PC-9 (cell line): ENCODE results near the gene RIMBP2. TPM values are rescaled to one million over a fixed set of nuclear protein-coding genes. Genes with fewer than 3 reads are reported as not detected.

ENCODE experiments used
- BruUV-seq: library from RNA; stranded (reverse); fragments of 400-500 nt; replicated peaks from 2 replicates; lab custom pipeline; 2021; lab: Mats Ljungman, UMichigan
- CTCF ChIA-PET: fragments of 300-600 bp; sonication (Branson Sonifier 250); formaldehyde crosslinking; loops from one replicate; lab custom pipeline; 2022; ENCODE audit warnings: antibody characterized with exemption; lab: Charles Lee
- POLR2A ChIA-PET: fragments of 300-600 bp; sonication (Branson Sonifier 250); formaldehyde crosslinking; loops from one replicate; lab custom pipeline; 2022; ENCODE audit warnings: antibody characterized with exemption; ENCODE audit not compliant: unreplicated experiment; lab: Charles Lee
- DNase-seq, 2 experiments: peaks; one replicate each; pipeline versions ENCODE4 v3.0.0 to v3.0.0-alpha.2; 2015 to 2022; ENCODE audit warnings: mixed read lengths in 1 of 2
- H2AFZ ChIP-seq: fragments of 200-600 bp; sonication (generic); 2 replicates; pipeline ENCODE4 v1.8.1; 2017; ENCODE audit warnings: antibody characterized with exemption
- H3F3A ChIP-seq: fragments of 200-600 bp; sonication (generic); 2 replicates; pipeline ENCODE4 v1.8.1; 2017; ENCODE audit warnings: antibody characterized with exemption, mild to moderate bottlenecking, low read depth; ENCODE audit not compliant: insufficient read depth
- H3K27ac ChIP-seq: fragments of 200-600 bp; sonication (generic); 2 replicates; pipeline ENCODE4 v1.6.1; 2016; ENCODE audit warnings: mixed run types
- H3K27me3 ChIP-seq: fragments of 200-600 bp; sonication (generic); 2 replicates; pipeline ENCODE4 v1.6.1; 2016; ENCODE audit warnings: low read depth, mixed run types; ENCODE audit not compliant: insufficient read depth
- H3K36me3 ChIP-seq: fragments of 200-600 bp; sonication (generic); 2 replicates; pipeline ENCODE4 v1.6.1; 2016; ENCODE audit warnings: low read depth, mixed run types
- H3K4me1 ChIP-seq: fragments of 200-600 bp; sonication (generic); replicated peaks from 2 replicates; pipeline ENCODE4 v1.6.1; 2016; ENCODE audit warnings: mixed run types; ENCODE audit not compliant: insufficient read depth
- H3K4me2 ChIP-seq: fragments of 200-600 bp; sonication (generic); 2 replicates; pipeline ENCODE4 v1.6.1; 2017; ENCODE audit warnings: mixed run types
- H3K4me3 ChIP-seq: fragments of 200-600 bp; sonication (generic); 2 replicates; pipeline ENCODE4 v1.6.1; 2016; ENCODE audit warnings: mixed run types
- H3K79me2 ChIP-seq: fragments of 200-600 bp; sonication (generic); 2 replicates; pipeline ENCODE4 v1.6.1; 2017; ENCODE audit warnings: low read depth, mixed run types
- H3K9me2 ChIP-seq: fragments of 200-600 bp; sonication (generic); 2 replicates; pipeline ENCODE4 v1.8.1; 2017; ENCODE audit warnings: mild to moderate bottlenecking; ENCODE audit not compliant: insufficient read depth
- H3K9me3 ChIP-seq: fragments of 200-600 bp; sonication (generic); 2 replicates; pipeline ENCODE4 v1.8.1; 2016; ENCODE audit warnings: low read depth; ENCODE audit not compliant: insufficient read depth
- H4K20me1 ChIP-seq: fragments of 200-600 bp; sonication (generic); 2 replicates; pipeline ENCODE4 v1.8.1; 2017; ENCODE audit not compliant: insufficient read depth
- CTCF ChIP-seq: fragments of 200-600 bp; sonication (generic); conservative IDR thresholded peaks from 2 replicates; pipeline ENCODE4 v1.6.1; 2017; ENCODE audit warnings: mixed run types, antibody characterized with exemption, mild to moderate bottlenecking, moderate library complexity
- EZH2 ChIP-seq: fragments of 200-600 bp; sonication (generic); IDR thresholded peaks from 2 replicates; pipeline ENCODE4 v1.8.0; 2017; ENCODE audit warnings: antibody characterized with exemption, low read depth
- intact Hi-C: fragments of 100-400 bp; cut with micrococcal nuclease; formaldehyde crosslinking; loops from one replicate; pipeline ENCODE4 v1.10.0; 2022; ENCODE audit not compliant: unreplicated experiment
- total RNA-seq: library from RNA; stranded (reverse); gene quantifications from 2 replicates; pipeline ENCODE4 v1.2.3, GENCODE V29; 2021

RIMBP2 gene
- total RNA-seq, 1 experiment from 2014 or later: not detected

- CTCF ChIA-PET: no interaction called here
- intact Hi-C loops: no loop called here
- BruUV-seq: no TSS peak
Measured at GRCh38 chr12:130498589-130499385, 217.3 kb downstream of the RIMBP2 start.

GRCh38 chr12:130497991-130498390 lies 218.1 kb downstream of the RIMBP2 start:
- BruUV-seq: no TSS peak
- H2AFZ ChIP-seq: no peak overlapping the region
- POLR2A ChIA-PET: no interaction called here
- DNase-seq: no peak
- CTCF ChIA-PET: no interaction called here
- no peaks in the 10 kb centered on the region for H3K79me2 ChIP-seq
- no peaks in the 10 kb centered on the region for H3K9me2 ChIP-seq
- TF ChIP-seq CTCF (no peak), EZH2 (no peak)
- H3K27me3 ChIP-seq: peaks cover 76% of the 10 kb centered on the region
- no peaks in the 10 kb centered on the region for H3F3A ChIP-seq
- no peaks in the 10 kb centered on the region for H4K20me1 ChIP-seq
- H3K36me3 ChIP-seq: no peaks in the 10 kb centered on the region
- no peaks in the 10 kb centered on the region for H3K9me3 ChIP-seq
- no peaks in the 10 kb centered on the region for H3K4me1 ChIP-seq
- no peak overlapping the region for H3K4me3 ChIP-seq
- H3K27ac ChIP-seq: no peak overlapping the region
- H3K4me2 ChIP-seq: no peak overlapping the region
- intact Hi-C loops: no loop called here

More at GRCh38 chr12:130498589-130499385, 217.3 kb downstream of the RIMBP2 start:
- Histone ChIP-seq H3K4me1 (no peaks in the 10 kb centered on the region), H3K9me3 (no peaks in the 10 kb centered on the region), H3F3A (no peaks in the 10 kb centered on the region), H3K27me3 (peaks cover 73% of the 10 kb centered on the region), H3K4me2 (no peak overlapping the region), H3K79me2 (no peaks in the 10 kb centered on the region), H3K4me3 (no peak overlapping the region), H3K9me2 (no peaks in the 10 kb centered on the region), H3K27ac (no peak overlapping the region), H4K20me1 (no peaks in the 10 kb centered on the region), H3K36me3 (no peaks in the 10 kb centered on the region), H2AFZ (no peak overlapping the region)
- TF ChIP-seq CTCF (no peak), EZH2 (no peak)
- no peak for DNase-seq
- POLR2A ChIA-PET: no interaction called here

GRCh38 chr12:130497321-130497720 lies 218.8 kb downstream of the RIMBP2 start:
- no peak overlapping the region for H3K27ac ChIP-seq
- intact Hi-C loops: no loop called here
- TF ChIP-seq CTCF: no peak
- TF ChIP-seq EZH2: no peak
- no peaks in the 10 kb centered on the region for H3K36me3 ChIP-seq
- BruUV-seq: no TSS peak
- no peaks in the 10 kb centered on the region for H3F3A ChIP-seq
- DNase-seq: no peak
- H3K27me3 ChIP-seq: peaks cover 83% of the 10 kb centered on the region
- H4K20me1 ChIP-seq: no peaks in the 10 kb centered on the region
- H3K4me1 ChIP-seq: no peaks in the 10 kb centered on the region
- no peaks in the 10 kb centered on the region for H3K79me2 ChIP-seq
- H3K9me2 ChIP-seq: no peaks in the 10 kb centered on the region
- no peak overlapping the region for H3K4me3 ChIP-seq
- H3K9me3 ChIP-seq: no peaks in the 10 kb centered on the region
- H3K4me2 ChIP-seq: no peak overlapping the region
- ChIA-PET CTCF (no interaction called here), POLR2A (no interaction called here)
- no peak overlapping the region for H2AFZ ChIP-seq
